T-helper 1 cell treated with Interleukin-12 subunit alpha and Interleukin-12 subunit beta and Interleukin-4 antibody, amounts not matched to agents 30 μg/mL and 1 μg/mL, for 36 hours (primary cell): ENCODE measurements around the gene SKAP1.

Source experiments
- H3K27ac Mint-ChIP-seq: one replicate; pipeline ENCODE4 v1.8.0; 2021; ENCODE audit warnings: mild to moderate bottlenecking, mixed read lengths
- H3K27me3 Mint-ChIP-seq: one replicate; pipeline ENCODE4 v1.8.0; 2021; ENCODE audit warnings: low read depth, mixed read lengths
- H3K36me3 Mint-ChIP-seq: one replicate; pipeline ENCODE4 v1.8.0; 2021; ENCODE audit warnings: low read depth, mixed read lengths
- H3K4me1 Mint-ChIP-seq: one replicate; pipeline ENCODE4 v1.8.0; 2021; ENCODE audit warnings: low read depth, mixed read lengths
- H3K4me3 Mint-ChIP-seq: one replicate; pipeline ENCODE4 v1.8.0; 2021; ENCODE audit warnings: mild to moderate bottlenecking, moderate library complexity, mixed read lengths
- H3K9me3 Mint-ChIP-seq: one replicate; pipeline ENCODE4 v1.8.0; 2021; ENCODE audit warnings: mixed read lengths

Gene SKAP1

DNA sequence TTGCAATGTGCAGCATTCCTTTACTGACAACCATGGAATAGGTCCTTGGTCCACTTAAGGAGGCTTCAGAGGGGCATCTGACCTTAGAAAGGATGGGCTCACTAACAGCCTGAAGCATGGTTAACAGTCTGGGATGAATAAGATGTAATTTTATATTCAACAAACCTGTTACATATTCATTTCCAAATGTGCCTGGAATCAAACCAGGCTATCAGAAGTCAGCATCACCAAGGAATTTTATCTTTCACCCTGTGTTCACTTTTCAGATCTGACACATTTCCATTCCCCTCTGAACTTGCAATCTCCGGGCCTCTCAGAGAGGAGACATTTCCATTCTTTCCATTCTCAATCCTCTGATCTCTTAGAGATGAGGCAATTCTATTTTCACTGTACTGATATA, 260.1 kb downstream of the SKAP1 start:
- no peak overlapping the region for H3K4me3 Mint-ChIP-seq
- no peak overlapping the region for H3K27ac Mint-ChIP-seq
- H3K36me3 Mint-ChIP-seq, result peaks cover 20% of the 10 kb centered on the region
- H3K4me1 Mint-ChIP-seq, result peaks cover 7% of the 10 kb centered on the region
- H3K9me3 Mint-ChIP-seq, result no peaks in the 10 kb centered on the region
- H3K27me3 Mint-ChIP-seq, result no peaks in the 10 kb centered on the region

- Mint-ChIP-seq H3K4me3 (no peak overlapping the region), H3K9me3 (no peaks in the 10 kb centered on the region), H3K27me3 (no peaks in the 10 kb centered on the region), H3K4me1 (peaks cover 6% of the 10 kb centered on the region), H3K36me3 (peaks cover 19% of the 10 kb centered on the region), H3K27ac (no peak overlapping the region)
Observed at GRCh38 chr17:48163809-48164208, 266.2 kb downstream of the SKAP1 start.

DNA sequence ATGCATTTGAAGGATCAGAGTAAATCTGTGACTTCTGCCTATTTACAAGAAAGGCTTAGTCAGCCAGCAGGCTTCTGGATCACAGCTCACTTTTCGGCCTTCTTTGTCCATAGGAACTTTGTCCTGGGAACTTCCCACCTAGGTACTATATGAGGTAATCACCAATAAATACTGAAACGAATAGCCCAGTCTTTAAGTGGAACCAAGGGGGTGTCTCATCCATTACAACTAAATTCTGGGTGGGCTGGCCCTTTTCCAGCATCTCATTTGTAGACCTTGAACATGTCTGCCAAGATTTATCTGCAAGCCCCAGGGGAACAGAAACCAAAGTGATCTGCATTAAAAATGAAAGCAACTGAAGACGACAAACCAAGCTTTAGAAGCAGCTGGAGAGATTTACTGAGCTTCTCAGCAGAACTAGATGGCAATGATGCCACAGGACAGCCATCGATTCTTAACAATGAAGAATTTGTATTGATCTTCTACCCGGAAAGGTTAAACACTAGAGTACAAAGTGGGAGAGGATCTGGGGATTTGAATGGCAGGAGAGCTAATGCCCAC, 267.0 kb downstream of the SKAP1 start:
- H3K27ac Mint-ChIP-seq, result no peak overlapping the region
- peaks cover 18% of the 10 kb centered on the region for H3K36me3 Mint-ChIP-seq
- no peaks in the 10 kb centered on the region for H3K27me3 Mint-ChIP-seq
- peaks cover 6% of the 10 kb centered on the region for H3K4me1 Mint-ChIP-seq
- H3K9me3 Mint-ChIP-seq, result no peaks in the 10 kb centered on the region
- no peak overlapping the region for H3K4me3 Mint-ChIP-seq

DNA sequence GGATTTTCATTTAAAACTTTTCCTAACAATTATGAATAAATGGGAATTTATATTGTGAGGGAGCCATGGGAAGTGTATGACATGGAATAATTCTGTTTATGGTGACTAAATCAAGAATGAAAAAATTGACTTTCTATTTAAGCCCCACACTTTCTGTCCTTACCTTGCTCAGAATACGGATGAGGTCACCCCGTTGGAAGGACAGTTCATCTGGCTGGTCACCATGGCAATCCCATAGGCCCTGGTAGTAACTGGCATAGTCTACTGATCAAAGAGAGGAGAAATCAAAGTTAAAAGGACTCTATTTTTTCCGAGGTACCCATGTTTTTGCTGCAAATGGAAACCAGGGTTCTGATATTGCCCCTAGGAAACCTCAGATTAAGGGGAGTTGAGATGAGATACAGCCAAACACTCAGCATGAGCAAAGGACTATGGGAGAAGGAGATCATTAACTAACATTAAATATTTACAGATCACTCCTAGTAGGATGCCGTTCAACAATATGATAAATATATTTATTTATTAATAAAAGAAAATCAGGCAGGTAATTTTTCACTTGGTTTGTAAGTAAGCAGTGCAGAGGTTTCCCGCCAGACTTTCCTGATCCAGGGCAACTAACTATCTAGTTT, 267.6 kb downstream of the SKAP1 start:
- H3K4me3 Mint-ChIP-seq, result no peak overlapping the region
- peaks cover 6% of the 10 kb centered on the region for H3K4me1 Mint-ChIP-seq
- H3K27ac Mint-ChIP-seq, result no peak overlapping the region
- H3K27me3 Mint-ChIP-seq, result no peaks in the 10 kb centered on the region
- H3K36me3 Mint-ChIP-seq, result peaks cover 17% of the 10 kb centered on the region
- H3K9me3 Mint-ChIP-seq, result no peaks in the 10 kb centered on the region

DNA sequence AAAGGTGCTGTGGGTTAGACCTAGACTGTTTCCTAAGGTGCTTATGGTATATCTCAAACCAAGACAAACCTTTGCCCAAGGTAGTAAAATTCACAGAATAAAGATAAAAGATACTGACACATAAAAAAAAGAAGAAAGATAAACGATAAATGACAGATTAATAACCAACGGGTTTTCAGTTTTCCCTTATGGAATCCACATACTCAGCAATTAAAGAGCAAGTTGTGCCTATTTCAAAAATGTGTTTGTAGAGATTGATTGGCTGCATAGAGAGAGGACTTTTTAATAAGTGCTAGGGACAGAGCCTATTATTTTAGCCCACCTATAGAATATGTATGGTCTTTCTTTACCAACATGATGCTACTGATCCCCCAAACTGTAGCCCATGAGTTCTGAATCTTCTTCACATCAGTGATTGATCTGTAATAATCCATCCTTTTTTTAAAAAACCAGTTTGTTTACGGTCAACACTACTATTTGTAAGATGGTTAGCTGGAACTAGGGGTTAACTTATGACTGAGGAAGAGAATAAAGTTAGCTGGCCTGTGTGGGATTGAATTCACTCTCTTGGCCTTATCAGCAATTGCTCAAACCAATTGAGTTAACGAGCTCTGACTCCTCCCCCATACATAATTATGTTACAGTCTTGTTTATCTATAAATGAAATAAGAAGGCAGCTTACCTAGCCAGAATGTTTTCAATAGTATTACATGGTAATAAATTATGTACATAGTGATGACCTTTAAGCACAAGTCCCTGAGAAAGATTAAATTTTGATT, 268.7 kb downstream of the SKAP1 start:
- Mint-ChIP-seq H3K27me3 (no peaks in the 10 kb centered on the region), H3K4me3 (no peak overlapping the region), H3K9me3 (no peaks in the 10 kb centered on the region), H3K36me3 (peaks cover 15% of the 10 kb centered on the region), H3K4me1 (peaks cover 6% of the 10 kb centered on the region), H3K27ac (no peak overlapping the region)

- Mint-ChIP-seq H3K4me3 (no peak overlapping the region), H3K27ac (no peak overlapping the region), H3K36me3 (peaks cover 20% of the 10 kb centered on the region), H3K9me3 (no peaks in the 10 kb centered on the region), H3K27me3 (no peaks in the 10 kb centered on the region), H3K4me1 (peaks cover 6% of the 10 kb centered on the region)
Observed at GRCh38 chr17:48160177-48161081, 269.6 kb downstream of the SKAP1 start.

DNA sequence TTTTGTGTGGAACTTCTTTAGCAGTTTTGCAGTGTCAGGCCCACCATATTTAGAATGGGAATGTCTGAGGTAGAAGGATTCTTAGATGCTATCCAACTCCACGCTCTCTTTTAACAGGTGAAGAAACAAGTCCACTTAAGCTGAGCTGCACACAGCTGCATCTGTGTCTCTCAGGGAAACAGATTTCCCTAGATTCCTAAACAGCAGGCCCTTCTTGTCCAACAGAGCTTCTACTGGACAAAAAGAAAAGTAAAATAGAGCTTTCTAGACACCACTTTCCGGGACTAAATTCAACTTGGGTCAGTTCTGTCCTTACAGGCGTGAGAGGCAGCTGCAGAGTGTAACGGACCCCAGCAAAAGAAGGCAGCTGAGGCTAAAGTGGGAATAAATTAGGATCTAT, 270.8 kb downstream of the SKAP1 start:
- Mint-ChIP-seq H3K27me3 (no peaks in the 10 kb centered on the region), H3K36me3 (peaks cover 21% of the 10 kb centered on the region), H3K4me1 (peaks cover 6% of the 10 kb centered on the region), H3K9me3 (no peaks in the 10 kb centered on the region), H3K4me3 (no peak overlapping the region), H3K27ac (no peak overlapping the region)

- Mint-ChIP-seq H3K27me3 (no peaks in the 10 kb centered on the region), H3K4me3 (no peak overlapping the region), H3K36me3 (peaks cover 22% of the 10 kb centered on the region), H3K4me1 (no peaks in the 10 kb centered on the region), H3K9me3 (no peaks in the 10 kb centered on the region), H3K27ac (no peak overlapping the region)
Observed at GRCh38 chr17:48155889-48156611, 274.0 kb downstream of the SKAP1 start.

- Mint-ChIP-seq H3K27ac (no peak overlapping the region), H3K36me3 (peaks cover 22% of the 10 kb centered on the region), H3K27me3 (no peaks in the 10 kb centered on the region), H3K4me3 (no peak overlapping the region), H3K4me1 (no peaks in the 10 kb centered on the region), H3K9me3 (no peaks in the 10 kb centered on the region)
Observed at GRCh38 chr17:48153691-48154358, 276.2 kb downstream of the SKAP1 start.

DNA sequence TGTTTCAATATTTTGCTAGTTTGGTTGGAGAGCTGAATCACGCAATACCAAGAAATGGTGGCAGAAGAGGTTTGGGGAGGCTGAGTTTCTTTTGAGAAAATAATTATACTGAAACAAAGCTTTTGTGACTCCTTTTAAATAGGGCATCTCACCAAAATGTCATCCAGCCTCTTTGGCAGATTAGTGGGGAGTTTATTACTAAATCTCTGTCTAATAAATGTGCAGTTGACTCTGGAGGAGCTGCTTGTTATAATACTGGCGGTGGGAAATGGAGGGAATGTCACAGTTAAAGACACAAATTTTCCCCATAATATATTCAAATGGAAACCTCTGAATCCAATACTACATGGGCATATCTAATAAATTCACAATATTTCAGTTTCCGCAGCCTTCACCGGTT, 277.7 kb downstream of the SKAP1 start:
- Mint-ChIP-seq H3K27me3 (no peaks in the 10 kb centered on the region), H3K36me3 (peaks cover 28% of the 10 kb centered on the region), H3K27ac (no peak overlapping the region), H3K4me3 (no peak overlapping the region), H3K9me3 (no peaks in the 10 kb centered on the region), H3K4me1 (no peaks in the 10 kb centered on the region)

DNA sequence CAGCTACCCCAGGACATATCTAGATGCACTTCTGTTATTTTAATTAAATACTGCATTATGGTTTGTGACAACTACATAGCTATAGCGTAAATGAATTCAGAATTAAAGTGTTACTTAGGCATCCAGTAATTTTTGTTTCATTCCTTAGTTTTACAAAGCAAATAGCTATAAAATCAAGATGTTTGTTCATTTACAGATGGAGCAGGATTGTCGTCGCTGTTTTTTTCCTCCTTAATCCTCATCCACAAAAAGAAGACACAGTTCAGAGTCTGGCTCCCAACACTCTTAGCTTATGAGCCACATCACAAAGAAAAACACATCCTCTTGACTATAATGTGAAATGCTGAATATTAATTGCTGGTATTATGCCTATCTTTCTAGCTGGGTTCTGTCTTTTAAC, 278.8 kb downstream of the SKAP1 start:
- no peaks in the 10 kb centered on the region for H3K9me3 Mint-ChIP-seq
- no peak overlapping the region for H3K27ac Mint-ChIP-seq
- H3K4me3 Mint-ChIP-seq, result no peak overlapping the region
- H3K27me3 Mint-ChIP-seq, result no peaks in the 10 kb centered on the region
- peaks cover 29% of the 10 kb centered on the region for H3K36me3 Mint-ChIP-seq
- no peaks in the 10 kb centered on the region for H3K4me1 Mint-ChIP-seq

- Mint-ChIP-seq H3K4me1 (no peaks in the 10 kb centered on the region), H3K36me3 (peaks cover 27% of the 10 kb centered on the region), H3K27me3 (no peaks in the 10 kb centered on the region), H3K27ac (no peak overlapping the region), H3K4me3 (no peak overlapping the region), H3K9me3 (no peaks in the 10 kb centered on the region)
Observed at GRCh38 chr17:48150597-48151001, 279.4 kb downstream of the SKAP1 start.

DNA sequence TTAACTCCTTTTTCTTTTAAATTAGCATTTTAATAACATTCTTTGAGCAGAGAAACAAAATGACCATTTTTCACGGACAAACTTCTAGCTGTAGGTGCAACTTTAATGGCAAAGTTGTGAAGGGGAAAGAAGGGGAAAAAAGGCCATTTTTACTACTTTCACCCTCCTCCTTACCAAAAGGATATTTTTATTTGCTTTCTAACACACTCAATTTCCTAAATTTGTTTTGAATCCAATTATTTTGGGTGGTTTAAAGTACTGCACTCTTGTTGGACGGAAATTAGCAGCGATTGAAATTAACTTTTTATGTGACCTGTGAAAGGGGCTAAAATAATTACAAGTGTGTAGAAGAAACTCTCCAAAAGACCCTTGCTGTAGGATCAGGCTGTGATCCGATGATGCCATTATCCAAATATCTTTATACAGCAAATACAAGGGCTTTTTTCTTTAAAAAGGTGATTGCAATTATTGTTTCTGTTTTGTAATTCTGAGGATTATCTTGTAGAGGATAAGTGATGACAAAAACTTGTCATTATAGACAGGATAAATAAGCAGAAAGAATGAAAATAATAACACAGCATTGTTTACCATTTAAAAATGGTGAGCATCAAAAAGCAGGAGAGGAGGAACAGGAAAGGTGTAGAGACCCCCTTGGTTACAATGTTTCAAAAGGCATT, 280.1 kb downstream of the SKAP1 start:
- peaks cover 29% of the 10 kb centered on the region for H3K36me3 Mint-ChIP-seq
- H3K27ac Mint-ChIP-seq, result no peak overlapping the region
- H3K9me3 Mint-ChIP-seq, result no peaks in the 10 kb centered on the region

More for the DNA sequence above, 280.1 kb downstream of the SKAP1 start:
- Mint-ChIP-seq H3K4me1 (peaks cover 2% of the 10 kb centered on the region), H3K4me3 (no peak overlapping the region), H3K27me3 (no peaks in the 10 kb centered on the region)
